NCI-H2081 (cell line): Measurements from ENCODE around the gene ITGAX.

ENCODE experiments used
- DNase-seq, 2 experiments: peaks; one replicate each; lab custom pipeline; 2025; lab: John Stamatoyannopoulos, UW

ITGAX gene

DNA sequence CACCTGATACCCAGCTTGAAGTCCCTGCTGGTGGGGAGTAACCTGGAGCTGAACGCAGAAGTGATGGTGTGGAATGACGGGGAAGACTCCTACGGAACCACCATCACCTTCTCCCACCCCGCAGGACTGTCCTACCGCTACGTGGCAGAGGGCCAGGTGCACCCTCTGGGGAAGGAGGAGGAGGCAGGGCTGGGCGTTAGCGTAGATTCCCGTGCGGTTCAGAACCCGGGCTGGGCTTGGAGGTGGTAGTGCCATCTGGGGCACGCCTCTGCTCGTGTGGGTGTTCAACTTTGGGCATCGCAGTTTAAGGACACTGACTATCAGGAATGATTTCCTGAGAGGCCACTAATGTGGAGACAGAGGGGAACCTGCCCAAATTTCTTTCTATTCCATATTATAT, 18.3 kb downstream of the ITGAX start:
- no peak for DNase-seq

DNA sequence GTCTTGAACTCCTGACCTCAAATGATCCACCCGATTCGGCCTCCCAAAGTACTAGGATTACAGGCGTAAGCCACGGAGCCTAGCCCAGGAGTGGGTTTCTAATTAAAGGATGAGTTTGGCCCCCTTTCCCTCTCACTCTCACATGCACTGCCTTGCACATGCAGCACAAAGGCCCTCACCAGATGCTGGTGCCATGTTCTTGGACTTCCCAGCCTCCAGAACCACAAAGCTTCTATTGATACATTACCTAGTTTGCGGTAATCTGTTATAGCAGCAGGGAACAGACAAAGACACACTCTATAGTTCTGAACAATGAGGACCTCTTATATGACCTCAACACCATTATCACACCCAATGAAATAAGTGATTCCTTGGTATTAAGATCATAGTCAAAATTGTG, 20.3 kb downstream of the ITGAX start:
- no peak for DNase-seq

DNA sequence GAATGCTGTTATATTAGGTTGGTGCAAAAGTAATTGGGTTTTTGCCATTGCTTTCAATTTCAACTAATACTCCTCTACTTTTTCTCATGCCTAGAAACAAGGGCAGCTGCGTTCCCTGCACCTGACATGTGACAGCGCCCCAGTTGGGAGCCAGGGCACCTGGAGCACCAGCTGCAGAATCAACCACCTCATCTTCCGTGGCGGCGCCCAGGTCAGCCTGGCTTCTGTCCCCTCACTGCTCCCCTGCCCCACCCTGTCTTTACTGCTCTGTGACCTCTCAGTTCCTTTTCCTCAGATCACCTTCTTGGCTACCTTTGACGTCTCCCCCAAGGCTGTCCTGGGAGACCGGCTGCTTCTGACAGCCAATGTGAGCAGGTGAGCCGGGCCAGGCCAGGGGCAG, 21.7 kb downstream of the ITGAX start:
- no peak for DNase-seq

DNA sequence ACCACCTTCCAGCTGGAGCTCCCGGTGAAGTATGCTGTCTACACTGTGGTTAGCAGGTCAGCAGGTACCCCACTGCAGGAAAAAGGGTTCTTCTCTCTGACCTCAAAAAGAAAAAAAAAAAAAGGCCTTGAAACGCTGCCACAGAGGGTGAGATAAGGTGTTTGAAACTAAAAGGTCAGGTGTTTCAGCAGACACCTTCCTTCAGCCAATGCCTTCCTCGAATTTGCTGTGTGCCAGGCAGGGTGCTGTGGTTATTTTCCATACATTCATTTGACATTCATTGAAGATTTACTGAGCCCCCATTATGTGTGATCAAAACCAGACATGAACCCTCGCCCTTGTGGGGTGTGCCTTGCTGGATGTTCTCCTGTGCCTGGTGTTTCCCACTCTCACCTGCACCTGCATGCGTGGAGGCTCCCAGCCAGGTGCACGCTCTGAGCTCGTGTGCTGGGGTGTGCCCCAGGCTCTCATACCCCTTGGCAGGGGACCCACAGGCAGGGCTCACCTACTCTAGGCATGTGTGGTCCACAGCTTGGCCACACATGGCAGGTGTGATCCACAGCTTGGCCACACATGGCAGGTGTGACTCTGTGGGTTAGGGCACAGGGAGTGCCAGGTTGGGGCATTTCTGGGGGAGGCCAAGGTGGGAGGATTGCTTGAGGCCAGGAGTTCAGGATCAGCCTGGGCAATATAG, 22.4 kb downstream of the ITGAX start:
- DNase-seq: no peak

DNA sequence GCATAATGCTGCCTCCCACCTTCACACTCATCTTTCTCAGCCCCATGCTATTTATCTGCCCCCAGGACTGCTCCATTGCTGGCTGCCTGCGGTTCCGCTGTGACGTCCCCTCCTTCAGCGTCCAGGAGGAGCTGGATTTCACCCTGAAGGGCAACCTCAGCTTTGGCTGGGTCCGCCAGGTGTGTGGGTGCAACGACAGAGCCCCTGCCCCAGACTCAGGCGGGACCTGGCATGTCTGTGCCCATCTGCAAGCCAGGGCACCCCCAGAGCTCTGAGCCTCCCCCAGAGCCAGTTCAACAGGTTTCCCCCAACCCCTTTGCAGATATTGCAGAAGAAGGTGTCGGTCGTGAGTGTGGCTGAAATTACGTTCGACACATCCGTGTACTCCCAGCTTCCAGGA, 25.2 kb downstream of the ITGAX start:
- DNase-seq: no peak

DNA sequence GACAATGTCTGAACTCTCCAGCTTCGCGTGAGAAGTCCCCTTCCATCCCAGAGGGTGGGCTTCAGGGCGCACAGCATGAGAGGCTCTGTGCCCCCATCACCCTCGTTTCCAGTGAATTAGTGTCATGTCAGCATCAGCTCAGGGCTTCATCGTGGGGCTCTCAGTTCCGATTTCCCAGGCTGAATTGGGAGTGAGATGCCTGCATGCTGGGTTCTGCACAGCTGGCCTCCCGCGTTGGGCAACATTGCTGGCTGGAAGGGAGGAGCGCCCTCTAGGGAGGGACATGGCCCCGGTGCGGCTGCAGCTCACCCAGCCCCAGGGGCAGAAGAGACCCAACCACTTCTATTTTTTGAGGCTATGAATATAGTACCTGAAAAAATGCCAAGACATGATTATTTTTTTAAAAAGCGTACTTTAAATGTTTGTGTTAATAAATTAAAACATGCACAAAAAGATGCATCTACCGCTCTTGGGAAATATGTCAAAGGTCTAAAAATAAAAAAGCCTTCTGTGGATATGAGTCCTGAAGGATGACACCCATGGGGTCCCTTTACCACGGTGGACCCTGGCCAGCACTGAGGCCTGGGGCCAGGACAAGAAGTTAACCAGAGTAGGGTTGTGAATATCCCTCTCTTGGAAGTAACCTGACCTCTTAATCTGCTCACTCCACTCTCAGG, 27.6 kb downstream of the ITGAX start:
- peak in 1 of 2 experiments; percentile 10 for DNase-seq

DNA sequence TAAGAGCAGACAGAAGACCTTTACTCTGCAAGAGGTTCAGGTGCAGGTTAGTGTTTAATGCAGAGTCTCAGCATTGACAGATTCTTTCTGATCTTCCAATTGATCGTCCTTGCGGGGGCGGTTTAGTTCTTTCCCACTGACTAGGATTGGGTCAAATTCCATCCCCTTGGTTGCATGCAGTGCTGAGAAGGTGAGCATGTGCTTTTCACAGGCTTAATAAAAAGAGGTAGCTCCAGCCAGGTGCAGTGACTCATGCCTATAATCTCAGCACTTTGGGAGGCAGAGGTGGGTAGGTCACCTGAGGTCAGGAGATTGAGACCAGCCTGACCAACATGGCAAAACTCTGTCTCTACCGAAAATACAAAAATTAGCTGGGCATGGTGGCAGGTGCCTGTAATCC, 30.7 kb downstream of the ITGAX start:
- DNase-seq: no peak

DNA sequence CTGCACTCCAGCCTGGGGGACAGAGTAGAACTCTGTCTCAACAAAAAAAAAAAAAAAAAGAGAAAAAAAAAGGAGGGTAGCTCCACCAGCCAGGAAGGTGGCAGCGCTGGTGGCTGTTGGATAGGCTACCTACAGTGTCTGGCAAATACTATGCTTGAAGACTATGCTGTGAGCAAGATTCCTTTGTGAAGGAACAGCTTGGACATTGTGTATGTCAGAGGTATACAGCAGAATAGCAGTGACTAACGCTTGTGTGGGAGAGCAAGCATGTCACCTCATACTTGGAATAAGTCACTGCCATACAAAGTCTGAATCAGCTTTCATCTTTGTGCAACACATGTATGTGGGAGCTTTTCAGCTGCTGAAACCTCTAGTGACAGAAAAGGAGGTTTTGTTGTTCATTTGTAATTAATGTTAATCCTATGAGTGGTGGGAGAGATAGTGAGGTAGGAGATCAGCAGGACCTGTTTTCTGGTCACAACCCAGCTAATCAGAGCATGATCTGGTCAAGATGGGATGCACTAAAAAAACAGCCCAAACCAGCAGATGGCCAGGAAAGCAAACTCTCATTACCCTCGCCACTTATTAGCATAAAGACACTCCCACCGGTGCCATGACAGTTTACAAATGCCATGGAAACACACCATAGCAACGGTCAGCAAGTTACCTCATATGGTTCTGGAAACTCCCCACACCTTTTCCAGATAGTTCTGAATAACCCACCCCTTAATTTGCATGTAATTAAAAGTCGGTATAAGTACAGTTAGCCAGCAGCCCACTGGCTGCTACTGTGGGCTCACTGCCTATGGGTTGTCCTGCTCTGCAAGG, 31.4 kb downstream of the ITGAX start:
- no peak for DNase-seq

DNA sequence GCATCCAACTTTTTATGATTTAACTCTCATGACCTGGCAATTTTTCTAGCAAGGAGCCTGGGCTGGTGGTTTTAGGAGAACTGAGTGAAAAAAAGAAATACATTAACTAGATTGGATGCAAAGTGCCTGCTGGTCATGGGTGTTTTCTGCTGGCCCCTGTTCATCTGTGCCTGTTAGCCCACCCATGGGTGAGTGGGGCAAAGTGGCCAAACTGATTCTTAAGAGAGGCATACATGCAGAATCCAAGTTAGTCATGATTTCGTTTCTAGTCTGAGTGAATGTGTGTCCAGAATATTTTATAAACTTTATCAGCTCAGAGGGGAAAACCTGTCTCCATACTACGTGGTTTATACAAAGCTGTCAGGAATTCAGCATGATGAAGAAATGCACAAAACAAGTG, 33.6 kb downstream of the ITGAX start:
- DNase-seq: no peak

DNA sequence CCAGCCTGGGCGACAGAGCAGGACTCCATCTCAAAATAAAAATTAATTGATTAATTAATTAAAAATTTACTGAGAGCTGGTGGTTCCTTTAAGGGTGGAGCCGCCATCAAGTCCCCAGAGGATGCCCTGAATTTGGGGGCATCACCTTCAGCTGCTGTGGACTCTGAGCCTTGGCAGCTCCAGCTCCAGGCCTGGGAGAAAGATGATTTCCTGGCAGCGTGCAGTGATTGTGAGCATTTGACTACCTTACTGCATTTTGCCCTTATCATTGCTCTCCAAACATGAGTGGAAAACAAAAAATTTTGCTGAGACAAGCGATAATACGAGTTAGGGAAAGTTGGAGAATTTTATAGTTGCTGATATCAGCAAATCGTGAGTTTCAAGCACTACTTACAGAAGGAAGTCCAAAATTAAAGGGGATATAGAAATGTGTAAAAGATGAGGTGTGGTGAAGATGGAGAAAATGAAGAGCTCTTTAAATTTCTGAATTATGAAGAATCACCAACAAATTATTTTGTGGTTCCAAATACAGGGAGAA, 35.6 kb downstream of the ITGAX start:
- DNase-seq: no peak

DNA sequence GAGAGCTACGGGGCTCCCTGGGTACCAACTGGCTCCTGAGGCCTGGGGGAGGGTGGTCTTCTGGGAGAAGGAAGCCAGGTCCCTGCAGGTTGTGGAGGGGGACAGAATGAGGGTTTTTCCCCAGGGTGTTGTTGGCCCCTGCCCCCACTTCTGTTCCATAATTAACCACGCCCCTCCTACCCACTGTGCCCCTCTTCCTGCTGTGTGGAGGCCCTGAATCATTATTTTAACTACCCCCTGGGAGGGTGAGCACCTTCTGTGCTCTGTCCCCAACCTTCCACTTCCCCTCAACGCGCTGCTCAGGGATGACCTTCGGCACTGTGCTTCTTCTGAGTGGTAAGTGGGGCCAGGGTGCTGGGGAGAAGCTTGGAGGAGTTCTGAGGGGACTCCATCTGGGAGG, 38.1 kb downstream of the ITGAX start, which contains the start of gene ITGAD:
Gene ITGAD (plus strand): TSS at position 280 of the 400 bp plus-strand sequence. CDS start 26 bp downstream, at position 306.
- no peak for DNase-seq

DNA sequence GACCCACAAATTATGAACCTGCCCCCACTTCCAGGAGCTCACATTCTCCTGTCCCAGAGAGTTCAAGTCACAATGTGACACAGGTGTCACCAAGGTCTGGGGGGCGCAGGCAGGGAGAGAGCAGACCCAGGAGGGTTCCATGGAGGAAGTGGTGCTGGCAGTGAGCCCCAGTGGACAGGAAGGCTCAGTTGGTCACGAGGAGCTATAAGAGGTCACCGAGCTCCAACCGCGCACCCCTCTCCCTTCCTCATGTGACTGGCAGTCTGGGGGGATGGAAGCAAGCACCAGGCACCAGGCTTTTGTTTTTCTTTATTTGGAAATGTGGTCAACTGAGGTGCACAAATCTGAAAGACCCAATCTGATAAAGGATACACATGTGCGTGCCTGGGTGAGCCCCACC, 40.7 kb downstream of the ITGAX start:
- no peak for DNase-seq

DNA sequence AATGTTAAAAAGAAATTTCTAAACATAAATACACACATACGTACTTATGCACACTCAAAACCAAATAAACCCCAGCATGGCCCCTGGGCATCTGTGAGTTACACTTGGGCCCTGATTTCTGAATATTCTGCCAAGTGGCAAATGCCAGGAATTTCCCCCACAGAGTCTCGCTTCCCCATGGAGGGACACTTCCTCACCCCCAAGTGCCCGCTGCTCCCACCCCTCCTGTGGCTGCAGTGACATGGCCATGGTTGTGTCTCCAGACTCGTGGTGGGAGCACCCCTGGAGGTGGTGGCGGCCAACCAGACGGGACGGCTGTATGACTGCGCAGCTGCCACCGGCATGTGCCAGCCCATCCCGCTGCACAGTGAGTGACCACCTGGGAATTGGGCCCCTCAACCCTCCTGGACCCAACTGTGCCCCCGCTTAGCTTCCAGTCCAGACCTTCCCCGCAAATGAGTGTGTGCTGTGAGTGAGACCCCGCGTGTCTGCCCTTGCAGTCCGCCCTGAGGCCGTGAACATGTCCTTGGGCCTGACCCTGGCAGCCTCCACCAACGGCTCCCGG, 42.2 kb downstream of the ITGAX start:
- DNase-seq: no peak

DNA sequence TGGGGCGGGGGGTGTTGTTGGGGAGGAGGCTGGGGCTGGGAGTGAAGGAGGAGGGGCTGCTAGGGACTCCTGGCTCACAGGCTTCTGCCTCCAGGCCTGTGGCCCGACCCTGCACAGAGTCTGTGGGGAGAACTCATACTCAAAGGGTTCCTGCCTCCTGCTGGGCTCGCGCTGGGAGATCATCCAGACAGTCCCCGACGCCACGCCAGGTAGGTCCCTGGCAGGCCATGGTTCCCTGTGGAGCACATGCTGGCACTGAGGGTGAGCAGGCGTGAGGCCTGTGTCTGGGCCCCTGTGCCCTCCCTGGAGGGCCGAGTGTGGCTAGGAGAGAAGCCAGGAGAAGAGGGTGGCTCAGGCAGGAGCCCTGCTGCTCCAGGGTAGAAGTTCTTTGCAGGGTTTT, 42.7 kb downstream of the ITGAX start:
- DNase-seq: no peak

DNA sequence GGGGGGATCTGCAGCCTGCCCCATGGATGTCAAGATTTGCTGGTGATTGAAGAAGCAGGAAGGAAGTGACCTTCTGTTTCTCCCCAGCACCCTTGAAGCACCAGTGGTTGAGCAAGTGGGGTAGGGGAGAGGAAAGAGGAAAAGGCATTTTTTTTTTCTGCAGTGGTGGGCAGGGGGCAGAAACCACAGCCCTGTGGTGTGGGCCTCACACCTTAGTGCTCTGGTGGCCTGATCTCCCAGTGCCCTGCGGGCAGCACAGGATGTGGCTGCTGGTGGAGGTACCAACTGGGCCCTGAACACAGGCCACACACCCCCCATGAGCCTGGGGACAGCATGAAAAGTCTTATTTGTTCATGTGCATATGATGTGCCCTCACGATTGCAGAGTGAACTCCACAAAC, 45.2 kb downstream of the ITGAX start:
- no peak for DNase-seq

DNA sequence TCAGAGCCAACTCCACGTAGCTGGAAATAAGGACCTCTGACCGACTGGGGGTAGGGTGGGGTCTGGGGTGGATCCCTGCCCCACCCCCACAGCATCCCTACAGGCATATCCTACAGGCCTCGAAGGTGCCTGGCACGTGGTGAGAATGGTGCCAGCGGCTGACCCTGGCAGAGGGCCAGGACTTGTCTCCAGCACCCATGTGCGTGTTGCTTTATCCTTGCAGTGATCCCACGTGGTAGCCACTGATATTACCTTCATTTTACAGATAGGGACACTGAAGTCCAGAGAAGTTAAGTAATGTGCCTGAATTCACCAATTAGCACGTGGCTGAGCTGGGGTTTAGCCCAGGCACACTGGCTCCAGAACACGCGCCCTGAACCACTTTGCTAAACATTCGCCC, 46.5 kb downstream of the ITGAX start:
- no peak for DNase-seq

DNA sequence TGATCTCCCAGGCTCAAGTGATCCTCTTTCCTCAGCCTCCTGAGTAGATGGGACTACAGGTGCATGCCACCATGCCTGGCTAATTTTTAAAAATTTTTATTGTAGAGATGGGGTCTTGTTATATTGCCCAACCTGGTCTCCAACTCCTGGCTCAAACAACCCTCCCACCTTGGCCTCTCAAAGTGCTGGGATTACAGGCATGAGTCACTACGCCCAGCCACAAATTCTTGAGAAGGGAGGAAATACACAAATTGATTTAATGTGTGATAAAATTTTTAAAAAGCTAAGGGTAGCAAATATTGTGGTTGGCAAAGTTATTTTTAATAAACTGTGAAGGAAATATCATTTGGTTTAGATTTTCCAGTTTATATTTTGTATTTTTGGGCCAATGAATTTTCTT, 47.7 kb downstream of the ITGAX start:
- no peak for DNase-seq

DNA sequence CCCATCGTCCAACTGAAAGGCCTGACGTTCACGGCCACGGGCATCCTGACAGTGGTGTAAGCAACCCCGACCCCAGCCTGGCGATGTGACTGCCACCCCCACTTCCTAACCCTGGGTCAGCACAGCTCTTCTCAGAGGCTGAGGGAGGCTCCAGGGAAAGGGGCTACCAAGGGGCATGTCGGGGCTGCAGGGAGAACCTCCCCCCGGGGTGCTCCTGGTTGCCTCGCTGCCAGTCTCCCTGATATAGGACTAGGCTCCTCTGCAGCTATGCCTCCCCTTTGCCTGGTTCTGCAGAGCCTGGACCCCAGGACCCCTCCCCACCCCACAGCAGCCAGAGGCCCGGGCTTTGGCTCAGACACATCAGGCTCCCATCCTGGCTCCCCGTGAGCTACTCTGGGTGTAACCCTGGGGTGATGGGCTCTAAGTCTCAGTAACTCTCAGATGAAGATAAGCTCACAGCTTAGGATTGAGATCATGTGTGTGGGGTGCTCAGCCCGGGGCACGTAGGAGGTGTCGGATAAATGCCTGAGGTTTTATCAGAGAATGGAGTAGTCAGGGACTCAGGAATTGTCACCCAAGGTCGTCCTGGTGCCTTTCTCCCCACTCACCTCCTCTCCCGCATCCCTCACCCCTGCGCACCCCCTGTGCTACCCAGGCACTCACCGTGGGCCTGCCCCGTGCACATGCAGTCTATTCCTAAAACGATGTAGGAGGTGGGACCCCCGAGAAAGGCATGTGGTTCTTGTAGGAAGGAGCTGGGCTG, 48.8 kb downstream of the ITGAX start:
- DNase-seq: no peak

DNA sequence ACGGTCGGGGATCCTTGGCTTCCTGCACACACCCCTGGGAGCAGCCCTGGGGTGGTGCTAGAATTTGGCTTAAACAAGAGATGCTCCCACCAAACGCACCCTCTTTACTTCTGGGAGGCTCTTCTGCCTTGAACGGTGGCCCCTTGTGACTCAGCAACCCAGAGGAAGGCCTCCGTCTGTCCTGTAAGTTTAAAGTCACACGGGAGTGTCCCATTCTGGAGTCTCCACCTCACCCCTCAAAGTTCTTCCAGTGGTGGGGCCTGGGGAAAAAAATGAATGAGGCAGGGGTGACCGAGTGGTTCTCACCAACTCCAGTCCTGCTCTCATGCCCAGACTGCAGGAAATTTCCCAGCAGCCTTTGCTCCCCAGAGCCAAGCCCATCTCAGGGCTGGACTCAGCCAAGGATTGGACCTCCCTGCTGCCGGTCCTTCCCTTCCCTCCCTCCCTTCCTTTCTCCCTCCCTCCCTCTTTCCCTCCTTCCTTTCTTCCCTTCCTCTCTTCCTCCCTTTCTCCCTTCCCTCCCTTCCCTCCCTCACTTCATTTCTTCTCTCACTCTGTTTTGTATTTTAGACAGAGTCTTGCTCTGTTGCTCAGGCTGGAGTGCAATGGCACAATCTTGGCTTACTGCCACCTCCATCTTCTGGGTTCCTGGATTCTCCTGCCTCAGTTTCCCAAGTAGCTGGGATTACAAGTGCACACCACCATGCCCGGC, 49.5 kb downstream of the ITGAX start:
- DNase-seq: no peak

DNA sequence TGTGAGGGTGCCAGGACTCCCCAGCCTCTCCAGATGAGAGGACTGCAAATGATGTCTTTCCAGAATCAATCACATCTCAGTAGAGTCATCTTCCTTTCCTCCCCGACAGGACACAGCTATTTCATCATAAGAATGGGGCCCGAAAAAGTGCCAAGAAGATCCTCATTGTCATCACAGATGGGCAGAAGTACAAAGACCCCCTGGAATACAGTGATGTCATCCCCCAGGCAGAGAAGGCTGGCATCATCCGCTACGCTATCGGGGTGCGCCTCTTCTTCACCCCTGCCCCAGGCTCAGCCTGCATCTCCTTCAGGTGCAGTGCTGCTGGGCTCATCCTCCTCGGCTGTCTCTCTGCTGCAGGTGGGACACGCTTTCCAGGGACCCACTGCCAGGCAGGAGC, 52.4 kb downstream of the ITGAX start:
- DNase-seq: no peak

DNA sequence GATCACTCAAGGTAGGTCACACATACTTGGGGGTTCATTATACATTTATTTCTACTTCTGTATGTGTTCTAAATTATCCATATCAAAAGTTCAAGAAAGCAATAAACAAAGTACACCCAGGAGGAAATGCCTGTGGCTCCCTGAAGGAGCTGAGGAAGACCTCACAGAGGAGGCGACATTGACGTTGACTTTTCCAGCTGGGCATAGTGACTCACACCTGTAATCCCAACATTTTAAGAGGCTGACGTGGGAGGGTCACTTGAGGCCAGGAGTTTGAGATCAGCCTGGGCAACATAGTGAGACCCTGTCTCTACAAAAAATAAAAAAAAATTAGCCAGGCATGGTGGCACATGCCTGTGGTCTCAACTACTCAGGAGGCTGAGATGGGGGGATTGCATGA, 54.5 kb downstream of the ITGAX start:
- no peak for DNase-seq
